Stromal cell of bone marrow (primary cell): Measurements from ENCODE around the gene LMNB1.
"Not testable (repeated sequence)": the region's sequence is repeated elsewhere in the genome, so short reads cannot be mapped to it uniquely, and the experiment has no call there.

Experiments
- DNase-seq: peaks from one replicate; pipeline ENCODE4 v3.0.0-alpha.2; 2012; ENCODE audit warnings: low read depth

Gene LMNB1

GRCh38 chr5:126826619-126827215, 49.8 kb downstream of the LMNB1 start:
- no peak for DNase-seq

GRCh38 chr5:126829098-126829497, 52.2 kb downstream of the LMNB1 start:
- no peak for DNase-seq

GRCh38 chr5:126830061-126830460, 53.1 kb downstream of the LMNB1 start:
- no peak for DNase-seq

GRCh38 chr5:126831156-126831555, 54.2 kb downstream of the LMNB1 start:
- DNase-seq, result no peak

GRCh38 chr5:126836778-126837177, 59.8 kb downstream of the LMNB1 start:
- no peak for DNase-seq

- no peak for DNase-seq
These were observed 60.3 kb downstream of the LMNB1 start for GRCh38 chr5:126837242-126837641.

- no peak for DNase-seq
These were observed 61.1 kb downstream of the LMNB1 start for GRCh38 chr5:126837906-126838539.

GRCh38 chr5:126839407-126839806, 62.5 kb downstream of the LMNB1 start:
- DNase-seq, result not testable (repeated sequence)

- not testable (repeated sequence) for DNase-seq
These were observed 66.4 kb downstream of the LMNB1 start for GRCh38 chr5:126843375-126843774.

- DNase-seq, result not testable (repeated sequence)
These were observed 68.6 kb downstream of the LMNB1 start for GRCh38 chr5:126845470-126846070.

- no peak for DNase-seq
These were observed 69.4 kb downstream of the LMNB1 start for GRCh38 chr5:126846344-126846743.

GRCh38 chr5:126846744-126847455, 70.0 kb downstream of the LMNB1 start:
- no peak for DNase-seq

- no peak for DNase-seq
These were observed 70.5 kb downstream of the LMNB1 start for GRCh38 chr5:126847456-126847820.

GRCh38 chr5:126847826-126848251, 70.9 kb downstream of the LMNB1 start:
- DNase-seq, result no peak

GRCh38 chr5:126848253-126848652, 71.3 kb downstream of the LMNB1 start:
- DNase-seq, result no peak

- no peak for DNase-seq
These were observed 72.3 kb downstream of the LMNB1 start for GRCh38 chr5:126849101-126849678.

- DNase-seq, result no peak
These were observed 74.6 kb downstream of the LMNB1 start for GRCh38 chr5:126851501-126852011.

- peak; percentile 59 for DNase-seq
These were observed 75.2 kb downstream of the LMNB1 start for GRCh38 chr5:126852091-126852571.

- DNase-seq, result no peak
These were observed 75.9 kb downstream of the LMNB1 start for GRCh38 chr5:126852841-126853271.

GRCh38 chr5:126853541-126854307, 76.8 kb downstream of the LMNB1 start:
- DNase-seq, result not testable (repeated sequence)

- DNase-seq, result no peak
These were observed 77.7 kb downstream of the LMNB1 start for GRCh38 chr5:126854526-126855110.
